Measurements from ENCODE around the gene SCGB3A2.

The SCGB3A2 gene

DNA sequence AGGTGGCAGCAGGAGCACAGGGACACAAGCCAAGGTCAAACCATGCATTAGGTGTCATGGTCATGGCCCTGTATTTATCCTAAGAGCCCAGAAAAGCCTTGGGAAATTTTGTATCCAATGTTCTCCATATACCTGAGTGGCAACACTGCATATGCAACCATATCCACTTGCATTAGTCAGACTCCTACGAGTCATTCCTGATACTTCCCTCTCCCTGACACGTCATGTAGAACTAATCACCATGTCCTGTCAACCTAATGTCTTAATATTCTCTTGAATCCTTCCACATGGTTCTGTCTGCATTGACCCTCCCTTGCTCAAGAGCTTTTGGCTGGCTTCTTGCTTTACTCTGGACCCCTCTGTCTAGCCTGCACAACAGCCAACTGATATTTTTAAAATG is 9.4 kb downstream of the SCGB3A2 start:
- peak; percentile 14 for DNase-seq (ENCODE audit: low read depth)

DNA sequence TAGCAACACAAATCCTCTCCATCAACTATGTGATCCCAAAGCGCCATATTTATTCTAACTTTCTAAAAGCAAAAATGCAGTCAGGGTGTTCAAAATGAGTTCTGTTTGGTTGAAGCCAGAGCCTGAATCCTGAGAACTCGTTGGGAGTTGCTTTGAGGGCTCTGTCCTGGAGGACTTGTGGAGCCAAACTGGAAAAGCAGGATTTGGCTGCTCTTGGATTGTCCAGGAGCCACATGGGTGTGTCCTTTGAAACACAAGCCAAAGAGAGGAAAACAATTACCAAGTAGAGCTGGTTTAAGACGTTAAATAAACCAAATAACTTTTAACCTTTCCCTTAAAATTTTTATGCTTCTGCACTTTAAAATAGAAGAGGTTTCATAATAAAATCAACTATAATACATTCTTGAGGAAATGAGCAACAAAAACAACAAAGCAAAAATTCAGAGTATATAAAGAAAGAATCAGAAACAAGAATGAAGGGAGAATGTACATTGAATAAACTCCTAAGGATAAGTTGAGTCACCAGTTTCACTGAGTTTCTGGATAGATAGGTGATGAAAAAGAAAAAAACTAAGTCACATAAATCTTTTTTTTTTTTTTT is 14.3 kb downstream of the SCGB3A2 start:
- no peak overlapping the region for H3K4me3 ChIP-seq (replicated peaks; ENCODE audit: low read depth, low read length)
- peak; percentile 11 for DNase-seq (ENCODE audit: low read depth)
- TF ChIP-seq, protein P1, sequence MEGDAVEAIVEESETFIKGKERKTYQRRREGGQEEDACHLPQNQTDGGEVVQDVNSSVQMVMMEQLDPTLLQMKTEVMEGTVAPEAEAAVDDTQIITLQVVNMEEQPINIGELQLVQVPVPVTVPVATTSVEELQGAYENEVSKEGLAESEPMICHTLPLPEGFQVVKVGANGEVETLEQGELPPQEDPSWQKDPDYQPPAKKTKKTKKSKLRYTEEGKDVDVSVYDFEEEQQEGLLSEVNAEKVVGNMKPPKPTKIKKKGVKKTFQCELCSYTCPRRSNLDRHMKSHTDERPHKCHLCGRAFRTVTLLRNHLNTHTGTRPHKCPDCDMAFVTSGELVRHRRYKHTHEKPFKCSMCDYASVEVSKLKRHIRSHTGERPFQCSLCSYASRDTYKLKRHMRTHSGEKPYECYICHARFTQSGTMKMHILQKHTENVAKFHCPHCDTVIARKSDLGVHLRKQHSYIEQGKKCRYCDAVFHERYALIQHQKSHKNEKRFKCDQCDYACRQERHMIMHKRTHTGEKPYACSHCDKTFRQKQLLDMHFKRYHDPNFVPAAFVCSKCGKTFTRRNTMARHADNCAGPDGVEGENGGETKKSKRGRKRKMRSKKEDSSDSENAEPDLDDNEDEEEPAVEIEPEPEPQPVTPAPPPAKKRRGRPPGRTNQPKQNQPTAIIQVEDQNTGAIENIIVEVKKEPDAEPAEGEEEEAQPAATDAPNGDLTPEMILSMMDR (IDR thresholded peaks at IDR 0.05; ENCODE audit: low read length, missing control alignments): no peak

More for the DNA sequence above, 9.4 kb downstream of the SCGB3A2 start:
- TF ChIP-seq, protein P1 (IDR thresholded peaks at IDR 0.05; ENCODE audit: low read length, missing control alignments): no peak
- no peak overlapping the region for H3K4me3 ChIP-seq (replicated peaks; ENCODE audit: low read depth, low read length)

DNA sequence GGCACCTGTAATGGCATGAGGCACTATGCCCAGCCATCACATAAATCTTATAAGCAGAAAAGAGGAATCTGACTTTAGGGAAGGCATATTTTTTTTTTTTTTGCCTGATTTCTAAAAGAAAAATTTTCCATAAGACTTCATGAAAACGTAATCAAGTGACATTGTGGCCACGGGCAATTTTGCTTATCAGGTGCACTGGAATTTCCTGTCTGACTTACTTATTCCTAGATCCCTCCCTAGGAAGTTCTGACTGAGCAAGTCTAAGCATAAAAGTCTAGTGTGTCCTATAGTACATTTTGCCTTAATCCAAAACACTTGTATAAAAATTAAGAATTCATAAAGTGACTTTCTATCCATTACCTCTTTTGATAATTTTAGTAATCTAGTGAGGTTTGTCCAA is 15.3 kb downstream of the SCGB3A2 start:
- peak; percentile 52 for DNase-seq (ENCODE audit: low read depth)
- H3K4me3 ChIP-seq (replicated peaks; ENCODE audit: low read depth, low read length): no peak overlapping the region
- TF ChIP-seq, protein P1 (IDR thresholded peaks at IDR 0.05; ENCODE audit: low read length, missing control alignments): no peak

DNA sequence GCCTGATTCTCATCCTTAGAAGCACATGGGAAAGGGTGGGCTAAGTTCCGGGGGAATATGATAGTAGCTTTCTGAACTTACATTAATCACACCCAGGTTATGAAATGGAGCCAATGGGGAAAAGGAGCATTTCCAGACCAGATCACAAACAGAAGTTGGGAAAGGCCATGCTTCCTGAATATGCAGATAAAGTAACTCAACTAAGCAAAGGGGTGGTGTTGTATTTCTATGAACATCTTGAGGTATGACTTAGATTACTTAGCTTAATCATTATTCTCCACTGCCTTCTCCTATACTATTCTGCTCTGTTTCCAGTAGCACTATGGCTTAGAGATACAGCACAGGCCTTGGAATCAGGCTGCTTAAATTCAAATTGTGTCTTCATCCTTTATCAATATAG is 17.4 kb downstream of the SCGB3A2 start:
- TF ChIP-seq, protein P1 (IDR thresholded peaks at IDR 0.05; ENCODE audit: low read length, missing control alignments): no peak
- no peak for DNase-seq (ENCODE audit: low read depth)
- H3K4me3 ChIP-seq (replicated peaks; ENCODE audit: low read depth, low read length): no peak overlapping the region

DNA sequence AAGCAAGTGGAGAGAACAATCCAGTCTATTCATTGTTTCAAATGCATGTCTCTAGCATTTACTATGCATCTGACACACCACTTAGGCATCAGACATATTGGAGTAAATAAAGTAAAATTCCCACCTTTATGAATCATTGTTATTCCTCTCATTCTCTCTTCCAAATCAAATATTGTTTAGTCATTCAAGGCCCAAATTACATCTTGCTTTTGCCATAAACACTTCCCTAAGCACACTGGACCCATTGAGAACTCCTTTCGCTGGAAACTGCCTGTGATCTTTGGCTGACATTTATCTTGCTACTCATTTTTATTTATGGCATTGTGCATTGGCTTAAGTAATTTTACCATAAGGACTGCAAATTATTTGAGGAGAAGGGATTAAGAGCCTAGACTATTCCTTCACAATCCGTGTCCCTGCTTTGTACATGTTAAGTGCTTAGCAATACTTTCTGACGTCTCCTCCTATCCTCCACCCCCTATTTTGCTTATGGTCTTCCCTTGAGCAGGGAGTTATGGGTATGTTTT is 20.4 kb downstream of the SCGB3A2 start:
- TF ChIP-seq, protein P1 (IDR thresholded peaks at IDR 0.05; ENCODE audit: low read length, missing control alignments): no peak
- peak; percentile 4 for DNase-seq (ENCODE audit: low read depth)
- no peak overlapping the region for H3K4me3 ChIP-seq (replicated peaks; ENCODE audit: low read depth, low read length)

DNA sequence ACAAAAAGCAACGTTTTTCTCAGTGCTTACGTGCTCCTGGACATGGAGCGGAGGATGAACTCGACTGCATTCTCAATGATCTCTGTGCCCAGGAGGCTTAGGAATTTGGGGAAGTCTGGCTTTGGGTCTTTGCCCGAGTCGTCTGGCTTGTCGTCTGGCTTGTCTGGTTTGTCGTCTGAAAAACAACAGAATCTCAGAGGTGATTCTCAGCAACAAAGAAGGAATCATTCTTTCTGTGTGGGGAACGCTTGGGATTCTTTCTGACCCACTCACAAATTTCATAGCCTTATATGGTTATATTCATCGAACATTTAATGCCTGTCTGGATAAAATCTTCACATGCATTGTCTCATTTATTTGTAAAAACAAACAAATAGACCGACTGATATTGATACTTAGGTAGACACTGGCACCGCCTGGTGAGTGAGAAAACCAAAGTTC is 23.1 kb downstream of the SCGB3A2 start:
- no peak overlapping the region for H3K4me3 ChIP-seq (replicated peaks; ENCODE audit: low read depth, low read length)
- TF ChIP-seq, protein P1 (IDR thresholded peaks at IDR 0.05; ENCODE audit: low read length, missing control alignments): no peak
- DNase-seq (ENCODE audit: low read depth): peak; percentile 60

DNA sequence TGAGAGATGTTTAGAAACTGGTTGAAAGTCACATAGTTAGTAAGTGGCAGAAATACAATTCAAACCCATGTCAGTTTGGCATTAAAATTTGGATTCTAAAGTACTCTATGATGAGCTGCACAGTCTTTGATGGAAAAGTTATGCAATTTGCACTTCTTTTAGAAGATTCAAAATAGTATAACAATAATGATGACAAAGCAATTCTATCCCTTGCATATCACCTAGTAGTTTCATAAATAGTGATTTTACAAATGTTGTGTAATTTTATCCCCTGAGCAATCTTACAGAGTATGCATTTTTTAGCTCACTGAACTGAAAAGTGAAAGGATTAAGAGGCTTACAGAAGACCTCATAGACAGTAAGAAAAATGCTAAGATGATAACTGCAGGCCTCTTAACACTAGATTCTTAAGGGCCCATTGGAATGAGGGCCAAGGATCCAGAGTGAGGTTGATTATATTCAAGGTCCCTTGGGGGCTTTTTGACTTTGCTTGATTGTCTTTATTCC is 24.2 kb downstream of the SCGB3A2 start:
- DNase-seq (ENCODE audit: low read depth): peak; percentile 14

More for the DNA sequence above, 24.2 kb downstream of the SCGB3A2 start:
- no peak overlapping the region for H3K4me3 ChIP-seq (replicated peaks; ENCODE audit: low read depth, low read length)
- TF ChIP-seq, protein P1 (IDR thresholded peaks at IDR 0.05; ENCODE audit: low read length, missing control alignments): no peak

Data from fibroblast of pulmonary artery (primary cell).